Neural crest cell (in vitro differentiated cells): ENCODE measurements around the gene AHCYL2. TPM values are rescaled to one million over a fixed set of nuclear protein-coding genes. Genes with fewer than 3 reads are reported as not detected.
"Not testable (repeated sequence)": the region's sequence is repeated elsewhere in the genome, so short reads cannot be mapped to it uniquely, and the experiment has no call there.

Experiments used
- DNase-seq: peaks from one replicate; pipeline ENCODE4 v3.0.0; 2021; ENCODE audit warnings: low read depth, mixed read lengths, low spot score
- H3K27ac Mint-ChIP-seq: one replicate; pipeline ENCODE4 v1.8.0; 2021; ENCODE audit warnings: mild to moderate bottlenecking, mixed read lengths; ENCODE audit not compliant: unreplicated experiment
- H3K27me3 Mint-ChIP-seq: 2 replicates; pipeline ENCODE4 v1.8.0; 2021; ENCODE audit warnings: low read depth, mild to moderate bottlenecking, mixed read lengths
- H3K36me3 Mint-ChIP-seq: 2 replicates; pipeline ENCODE4 v1.8.0; 2021; ENCODE audit warnings: low read depth, mild to moderate bottlenecking, mixed read lengths
- H3K4me1 Mint-ChIP-seq: 2 replicates; pipeline ENCODE4 v1.8.0; 2021; ENCODE audit warnings: mixed read lengths
- H3K4me3 Mint-ChIP-seq: one replicate; pipeline ENCODE4 v1.8.0; 2021; ENCODE audit warnings: mild to moderate bottlenecking, mixed read lengths
- H3K9me3 Mint-ChIP-seq: 2 replicates; pipeline ENCODE4 v1.8.0; 2021; ENCODE audit warnings: mixed read lengths
- total RNA-seq: library from RNA; stranded (reverse); gene quantifications from 2 replicates; pipeline ENCODE4 v1.2.1, GENCODE V29; 2021
- TF ChIP-seq, protein P1 (sequence below): fragments of 200-600 bp; sonication (generic); conservative IDR thresholded peaks from 2 replicates; pipeline ENCODE4 v1.5.0; 2021; ENCODE audit warnings: antibody characterized with exemption, mild to moderate bottlenecking

The AHCYL2 gene
- total RNA-seq, 1 donor from 2014 or later, result 19.1 TPM

DNA sequence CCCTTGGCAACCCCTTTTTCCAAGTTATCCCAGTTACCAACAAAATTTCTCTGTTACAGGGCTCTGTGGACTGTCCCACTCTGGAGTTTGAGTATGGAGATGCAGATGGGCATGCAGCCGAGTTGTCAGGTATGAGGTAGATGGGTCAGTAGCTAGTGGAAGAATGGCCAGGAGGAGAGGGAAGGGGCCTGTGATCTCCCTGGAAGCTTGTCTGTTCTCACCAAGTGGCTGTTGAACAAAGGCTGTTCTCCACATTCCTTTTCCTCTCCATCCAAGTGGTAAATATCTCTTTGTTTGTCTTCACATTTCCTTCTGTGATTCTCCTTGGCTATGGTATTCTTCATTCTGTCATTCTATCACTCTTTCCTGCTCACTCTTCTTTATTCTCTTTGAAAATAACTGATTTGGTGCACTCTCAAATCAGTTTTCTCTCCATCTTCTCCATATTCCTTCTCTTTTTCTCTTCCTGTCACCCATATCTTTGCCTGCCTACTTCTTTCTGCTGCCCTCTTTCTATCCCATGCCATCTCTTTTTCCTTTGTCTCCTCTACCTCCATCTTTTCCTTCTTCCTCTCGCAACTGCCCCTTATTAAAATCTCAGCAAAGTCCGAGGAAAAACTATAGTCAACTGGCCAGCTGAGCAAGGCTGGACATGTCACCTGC is 215.3 kb downstream of the AHCYL2 start:
- peaks cover 14% of the 10 kb centered on the region for H3K4me1 Mint-ChIP-seq
- H3K4me3 Mint-ChIP-seq, result no peak overlapping the region
- DNase-seq, result no peak
- TF ChIP-seq, protein P1, sequence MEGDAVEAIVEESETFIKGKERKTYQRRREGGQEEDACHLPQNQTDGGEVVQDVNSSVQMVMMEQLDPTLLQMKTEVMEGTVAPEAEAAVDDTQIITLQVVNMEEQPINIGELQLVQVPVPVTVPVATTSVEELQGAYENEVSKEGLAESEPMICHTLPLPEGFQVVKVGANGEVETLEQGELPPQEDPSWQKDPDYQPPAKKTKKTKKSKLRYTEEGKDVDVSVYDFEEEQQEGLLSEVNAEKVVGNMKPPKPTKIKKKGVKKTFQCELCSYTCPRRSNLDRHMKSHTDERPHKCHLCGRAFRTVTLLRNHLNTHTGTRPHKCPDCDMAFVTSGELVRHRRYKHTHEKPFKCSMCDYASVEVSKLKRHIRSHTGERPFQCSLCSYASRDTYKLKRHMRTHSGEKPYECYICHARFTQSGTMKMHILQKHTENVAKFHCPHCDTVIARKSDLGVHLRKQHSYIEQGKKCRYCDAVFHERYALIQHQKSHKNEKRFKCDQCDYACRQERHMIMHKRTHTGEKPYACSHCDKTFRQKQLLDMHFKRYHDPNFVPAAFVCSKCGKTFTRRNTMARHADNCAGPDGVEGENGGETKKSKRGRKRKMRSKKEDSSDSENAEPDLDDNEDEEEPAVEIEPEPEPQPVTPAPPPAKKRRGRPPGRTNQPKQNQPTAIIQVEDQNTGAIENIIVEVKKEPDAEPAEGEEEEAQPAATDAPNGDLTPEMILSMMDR, result no peak
- H3K27me3 Mint-ChIP-seq, result peaks cover 8% of the 10 kb centered on the region
- H3K36me3 Mint-ChIP-seq, result peaks cover 12% of the 10 kb centered on the region
- H3K9me3 Mint-ChIP-seq, result no peaks in the 10 kb centered on the region
- no peak overlapping the region for H3K27ac Mint-ChIP-seq

DNA sequence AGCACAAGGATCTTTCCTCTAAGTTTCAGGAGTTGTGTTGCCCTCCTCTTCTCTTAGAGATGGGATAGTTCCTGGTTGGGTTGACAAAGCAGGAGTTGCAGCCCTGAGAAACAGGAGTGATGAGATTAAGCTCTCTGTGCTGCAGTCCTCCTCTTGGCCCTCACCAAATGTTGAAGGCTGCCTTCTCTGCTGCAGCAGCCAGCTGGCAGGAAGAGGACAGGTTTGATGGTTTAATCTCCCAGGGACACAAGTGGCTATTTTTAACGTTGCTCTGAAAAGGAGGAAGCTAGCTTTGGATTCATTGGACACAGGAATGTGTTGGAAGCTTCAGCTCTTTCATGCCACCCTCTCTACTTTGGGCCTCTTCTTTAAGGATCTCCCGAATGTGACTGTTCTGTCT is 218.8 kb downstream of the AHCYL2 start:
- H3K4me3 Mint-ChIP-seq, result no peak overlapping the region

DNA sequence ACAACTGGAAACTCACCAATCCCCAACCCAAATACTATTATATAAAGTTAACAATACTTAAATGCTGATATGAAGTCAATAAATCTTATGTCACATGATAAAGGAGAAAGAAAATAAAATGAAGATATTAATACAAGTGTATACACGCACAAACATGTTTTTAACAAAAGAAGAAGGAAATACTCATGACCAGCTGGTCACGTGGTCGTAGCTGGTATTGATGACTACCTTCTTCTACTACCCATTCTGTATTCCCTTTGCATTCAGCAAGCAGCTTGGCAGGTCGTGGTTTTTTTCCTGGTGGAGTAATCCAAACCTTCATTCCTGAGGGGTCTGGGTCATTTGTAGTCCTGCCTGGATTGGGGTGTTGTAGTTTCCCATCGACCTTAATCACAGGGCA is 219.9 kb downstream of the AHCYL2 start:
- peaks cover 50% of the 10 kb centered on the region for H3K36me3 Mint-ChIP-seq
- H3K27me3 Mint-ChIP-seq, result not testable (repeated sequence)

More for the DNA sequence above, 218.8 kb downstream of the AHCYL2 start:
- no peaks in the 10 kb centered on the region for H3K27me3 Mint-ChIP-seq
- no peak overlapping the region for H3K27ac Mint-ChIP-seq
- H3K4me1 Mint-ChIP-seq, result peaks cover 5% of the 10 kb centered on the region
- H3K9me3 Mint-ChIP-seq, result peaks cover 4% of the 10 kb centered on the region
- H3K36me3 Mint-ChIP-seq, result peaks cover 38% of the 10 kb centered on the region
- TF ChIP-seq, protein P1, result no peak
- DNase-seq, result no peak

DNA sequence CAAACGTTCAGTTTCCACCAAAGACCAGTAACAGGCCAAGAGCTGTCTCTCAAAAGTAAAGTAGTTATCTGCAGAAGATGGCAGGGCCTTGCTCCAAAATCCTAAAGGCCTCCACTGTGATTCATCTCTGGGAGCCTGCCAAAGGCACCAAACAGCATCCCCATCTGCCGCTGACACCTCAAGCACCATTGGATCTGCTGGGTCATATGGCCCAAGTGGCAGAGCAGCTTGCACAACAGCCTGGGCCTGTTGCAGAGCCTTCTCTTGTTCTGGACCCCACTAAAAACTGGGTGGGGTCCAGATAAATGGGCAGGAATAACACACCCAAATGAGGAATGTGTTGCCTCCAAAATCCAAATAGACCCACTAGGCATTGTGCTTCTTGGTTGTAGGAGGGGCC is 222.1 kb downstream of the AHCYL2 start:
- not testable (repeated sequence) for H3K4me1 Mint-ChIP-seq, H3K27me3 Mint-ChIP-seq, H3K4me3 Mint-ChIP-seq, H3K27ac Mint-ChIP-seq, DNase-seq
- peaks cover 63% of the 10 kb centered on the region for H3K36me3 Mint-ChIP-seq
- H3K9me3 Mint-ChIP-seq, result peaks cover 17% of the 10 kb centered on the region

More for the DNA sequence above, 219.9 kb downstream of the AHCYL2 start:
- Mint-ChIP-seq H3K27ac (peak overlapping the region; percentile 10), H3K9me3 (peaks cover 12% of the 10 kb centered on the region)
- not testable (repeated sequence) for H3K4me3 Mint-ChIP-seq, H3K4me1 Mint-ChIP-seq, DNase-seq

DNA sequence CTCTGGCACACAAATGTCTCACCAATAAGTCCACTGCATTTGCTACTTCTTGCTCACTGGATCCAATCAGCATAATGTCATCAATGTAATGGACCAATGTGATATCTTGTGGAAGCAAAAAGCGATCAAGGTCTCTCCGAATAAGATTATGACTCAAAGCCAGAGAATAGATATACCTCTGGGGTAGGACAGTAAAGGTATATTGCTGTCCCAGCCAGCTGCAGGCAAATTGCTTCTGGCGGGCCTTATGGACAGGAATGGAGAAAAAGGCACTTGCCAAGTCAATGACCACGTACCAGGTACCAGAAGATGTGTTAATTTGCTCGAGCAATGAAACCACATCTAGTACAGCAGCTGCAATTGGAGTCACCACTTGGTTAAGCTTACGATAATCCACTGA is 222.6 kb downstream of the AHCYL2 start:
- DNase-seq, H3K27ac Mint-ChIP-seq, H3K27me3 Mint-ChIP-seq, H3K4me1 Mint-ChIP-seq, H3K4me3 Mint-ChIP-seq: not testable (repeated sequence)
- H3K36me3 Mint-ChIP-seq, result peaks cover 64% of the 10 kb centered on the region
- H3K9me3 Mint-ChIP-seq, result peaks cover 17% of the 10 kb centered on the region

DNA sequence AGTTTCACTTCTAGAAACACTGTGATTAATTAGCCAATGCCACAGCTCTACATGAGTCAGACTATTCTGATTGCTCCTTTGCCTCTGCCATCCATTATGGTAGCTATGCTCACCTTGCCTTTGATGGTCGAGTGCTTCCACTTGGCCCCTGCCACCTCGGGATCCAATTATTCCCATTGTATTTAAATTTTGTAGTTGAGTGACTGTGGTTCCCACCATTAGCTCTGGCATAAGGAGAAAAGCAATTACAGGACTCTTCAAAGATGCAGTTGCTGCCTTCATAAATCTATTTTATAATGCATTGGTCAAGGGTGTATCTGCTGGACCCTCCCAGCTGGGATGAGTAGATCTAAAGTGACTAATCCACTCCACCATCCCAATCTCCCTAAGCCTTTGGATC is 223.8 kb downstream of the AHCYL2 start:
- H3K27me3 Mint-ChIP-seq, H3K27ac Mint-ChIP-seq, H3K4me1 Mint-ChIP-seq, H3K4me3 Mint-ChIP-seq, DNase-seq: not testable (repeated sequence)
- peaks cover 17% of the 10 kb centered on the region for H3K9me3 Mint-ChIP-seq
- H3K36me3 Mint-ChIP-seq, result peaks cover 69% of the 10 kb centered on the region

DNA sequence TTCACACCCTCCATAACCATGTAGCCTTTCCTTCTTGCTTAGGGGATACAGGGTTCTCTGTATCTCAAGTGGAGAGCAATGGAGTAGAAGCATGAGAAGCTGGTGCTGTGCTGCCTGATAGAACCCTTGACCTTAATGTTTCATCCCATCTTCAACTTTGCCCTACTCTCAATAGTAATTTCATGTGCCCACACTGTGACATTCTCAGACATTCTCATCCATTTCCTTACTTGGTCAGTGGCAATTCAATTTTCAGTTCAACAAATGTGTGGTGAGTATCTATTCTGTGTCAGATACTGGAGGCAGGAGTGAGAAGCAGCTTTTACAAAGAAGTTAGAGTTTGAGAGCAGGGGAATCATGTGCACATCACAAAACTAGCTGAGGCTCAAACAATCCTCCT is 225.5 kb downstream of the AHCYL2 start:
- no peak overlapping the region for H3K4me3 Mint-ChIP-seq
- H3K9me3 Mint-ChIP-seq, result peaks cover 17% of the 10 kb centered on the region
- TF ChIP-seq, protein P1, result no peak
- H3K36me3 Mint-ChIP-seq, result peaks cover 63% of the 10 kb centered on the region
- H3K4me1 Mint-ChIP-seq, result peaks cover 4% of the 10 kb centered on the region
- DNase-seq, result no peak
- no peaks in the 10 kb centered on the region for H3K27me3 Mint-ChIP-seq
- peak overlapping the region; percentile 78 for H3K27ac Mint-ChIP-seq
